Neural cell (in vitro differentiated cells): ENCODE data around the gene LATS2.

Experiments
- CTCF ChIP-seq: fragments of 450-650 bp; IDR thresholded peaks from 2 replicates; pipeline ENCODE4 v1.5.1; 2014; ENCODE audit warnings: antibody characterized with exemption, mild to moderate bottlenecking, moderate library complexity; ENCODE audit not compliant: poor library complexity, severe bottlenecking
- EP300 ChIP-seq: fragments of 450-650 bp; conservative IDR thresholded peaks from 2 replicates; pipeline ENCODE4 v1.6.1; 2014; ENCODE audit warnings: antibody characterized with exemption, mild to moderate bottlenecking, moderate library complexity; ENCODE audit not compliant: poor library complexity, severe bottlenecking
- EZH2 ChIP-seq: fragments of 200-600, 300-800 bp; shearing (Covaris generic), sonication (generic); IDR thresholded peaks from 2 replicates; pipeline ENCODE4 v1.6.1; 2014; ENCODE audit warnings: antibody characterized with exemption, low read length, borderline replicate concordance, mild to moderate bottlenecking; ENCODE audit not compliant: insufficient read depth, poor library complexity, severe bottlenecking
- POLR2AphosphoS5 ChIP-seq: IDR thresholded peaks from 2 replicates; pipeline ENCODE4 v1.6.1; 2012
- RAD21 ChIP-seq: fragments of 450-650 bp; conservative IDR thresholded peaks from 2 replicates; pipeline ENCODE4 v1.6.1; 2014; ENCODE audit warnings: antibody characterized with exemption, mild to moderate bottlenecking, moderate library complexity
- REST ChIP-seq: IDR thresholded peaks from 2 replicates; pipeline ENCODE4 v1.6.1; 2012; ENCODE audit warnings: borderline replicate concordance

GRCh38 chr13:20998649-20999415 lies 62.6 kb downstream of the LATS2 start:
- TF ChIP-seq CTCF (no peak), REST (no peak), EP300 (no peak), EZH2 (no peak), POLR2AphosphoS5 (no peak), RAD21 (no peak)
